8988T (cell line): ENCODE data around the gene HPS4.
"Not testable (repeated sequence)": the region's sequence is repeated elsewhere in the genome, so short reads cannot be mapped to it uniquely, and the experiment has no call there.

Experiments used
- DNase-seq: peaks from one replicate; pipeline ENCODE4 v3.0.0; 2011

Gene HPS4

DNA sequence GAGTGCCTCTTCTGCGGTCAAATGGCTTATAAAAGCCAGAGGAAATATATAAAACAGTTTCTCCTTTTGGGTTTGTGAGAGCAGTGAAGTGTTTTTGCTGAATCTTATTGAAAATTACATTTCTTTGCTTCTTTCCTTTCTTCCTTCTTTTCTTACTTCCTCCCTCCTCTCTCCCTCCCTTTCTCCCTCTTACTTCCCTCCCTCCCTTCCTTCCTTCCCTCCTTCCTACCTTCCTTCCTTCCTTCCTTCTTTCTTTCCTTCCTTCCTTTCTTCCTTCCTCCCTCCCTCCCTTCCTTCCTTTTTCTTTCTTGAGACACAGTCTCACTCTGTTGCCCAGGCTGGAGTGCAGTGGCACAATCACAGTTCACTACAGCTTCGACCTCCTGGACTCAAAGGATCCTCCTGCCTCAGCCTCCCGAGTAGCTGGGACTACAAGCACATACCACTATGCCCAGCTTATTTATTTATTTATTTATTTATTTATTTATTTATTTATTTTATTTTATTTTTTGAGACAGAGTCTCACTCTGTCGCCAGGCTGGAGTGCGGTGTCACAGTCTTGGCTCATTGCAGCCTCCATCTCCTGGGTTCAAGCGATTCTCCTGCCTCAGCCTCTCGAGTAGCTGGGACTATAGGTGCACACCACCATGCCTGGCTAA is 74.9 kb downstream of the HPS4 start:
- DNase-seq: not testable (repeated sequence)

DNA sequence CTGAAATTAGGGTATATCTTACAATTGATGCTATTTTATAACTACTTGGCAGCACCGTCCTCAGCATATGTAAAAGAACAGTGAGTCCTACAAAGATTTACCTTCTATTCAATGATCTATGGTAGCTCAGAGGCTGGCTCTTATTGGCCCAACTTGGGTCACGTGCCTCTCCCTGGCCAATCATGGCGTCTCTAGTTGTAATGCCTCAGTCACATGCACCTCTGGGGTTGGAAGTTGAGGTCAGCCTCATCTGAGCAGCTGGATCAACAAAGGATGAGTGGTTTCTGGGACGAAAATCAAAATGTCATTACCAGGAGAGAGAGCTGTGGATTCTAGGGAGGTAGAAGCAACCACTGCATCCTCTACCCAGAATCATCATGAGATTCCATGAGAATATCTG is 77.5 kb downstream of the HPS4 start:
- DNase-seq: no peak

DNA sequence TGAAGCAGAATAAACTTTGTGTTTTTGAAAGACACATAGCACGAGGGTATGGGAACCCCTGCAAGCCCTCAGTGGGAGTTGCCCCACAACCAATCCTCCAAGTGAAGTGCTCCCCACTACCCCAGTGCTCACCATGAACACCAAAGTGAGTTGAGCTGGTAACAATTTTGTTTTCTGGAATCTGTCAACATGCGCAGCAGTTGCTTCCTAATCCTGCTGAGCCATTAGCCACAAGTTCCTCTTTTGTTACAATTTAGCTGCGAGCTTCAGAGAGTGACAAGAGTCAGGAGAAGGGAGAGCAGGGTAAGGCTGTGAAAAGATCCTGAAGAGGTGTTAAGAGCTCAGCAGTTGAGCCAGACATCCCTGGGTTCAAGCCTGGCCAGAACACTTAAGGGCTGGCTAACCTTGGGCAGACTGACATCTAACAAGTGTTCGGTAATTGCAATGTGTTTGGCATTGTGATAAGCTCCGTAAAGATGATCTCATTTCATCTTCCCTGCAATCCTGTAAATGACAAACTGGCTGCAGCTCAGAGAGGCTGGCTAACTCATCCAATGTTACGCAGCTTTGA is 78.6 kb downstream of the HPS4 start:
- no peak for DNase-seq

DNA sequence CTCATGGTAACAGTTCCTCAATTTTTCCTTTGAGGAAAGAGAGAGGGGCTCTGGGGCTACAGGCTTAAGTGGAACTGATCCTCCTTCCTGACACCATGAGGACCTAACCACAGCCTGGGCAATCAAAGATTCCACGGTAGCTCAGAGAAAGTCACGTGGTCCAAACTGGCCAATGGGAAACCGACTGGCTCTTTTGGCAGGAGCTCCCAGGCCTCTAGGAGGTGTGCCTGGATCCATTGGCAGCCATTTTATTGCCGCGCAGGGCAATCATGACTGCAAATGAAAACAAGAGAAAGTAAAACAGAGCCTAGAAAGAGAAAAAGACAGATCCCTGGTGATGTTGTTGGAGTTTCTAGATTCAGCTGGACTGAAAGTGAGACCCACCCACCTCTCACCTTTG is 81.9 kb downstream of the HPS4 start:
- DNase-seq: no peak
